Right ventricle myocardium inferior (tissue), 1 donor: Measurements from ENCODE around the gene PPT2. TPM values are rescaled to one million over a fixed set of nuclear protein-coding genes. Genes with fewer than 3 reads are reported as not detected.
A peak's percentile ranks its signal among the peaks of the same experiment; 100 is the strongest.
"Not testable (repeated sequence)": the region's sequence is repeated elsewhere in the genome, so short reads cannot be mapped to it uniquely, and the experiment has no call there.

Experiments
- ATAC-seq: fragments of 200-7000 bp; cut with Tn5 transposase; one replicate; pipeline ENCODE4 v1.9.1; 2020; ENCODE audit warnings: mild to moderate bottlenecking, moderate library complexity
- DNase-seq: peaks from one replicate; pipeline ENCODE4 v3.0.0; 2021; ENCODE audit errors: missing footprints
- intact Hi-C: fragments of 100-400 bp; cut with DNase I; formaldehyde crosslinking; loops from one replicate; pipeline ENCODE4 v1.11.0; 2022
- total RNA-seq: library from RNA; stranded (reverse); fragmentation: NEBNext Ultra II Directional; extraction: Animal tissue kit (Norgen Biotek cat#: 25700); gene quantifications from one replicate; pipeline ENCODE4 v1.2.1, GENCODE V29; 2021
- donor health status: DM: no; HTN: yes; CAD: no; lungs with severe emphysema.

The PPT2 gene
- total RNA-seq, 1 donor from 2014 or later: 22.8 TPM

- peak; percentile 92 for DNase-seq
- ATAC-seq: peak; percentile 73
- intact Hi-C loops: loop anchor here (1.0 to 10.0 kb wide), 2 partner anchors 35 to 126 kb away; partner anchors contain the start of gene PPT2
Measured at GRCh38 chr6:32118782-32119628, 34.9 kb upstream of the PPT2 start.

- DNase-seq (no peak), ATAC-seq (no peak)
- intact Hi-C loops: no loop called here
Measured at GRCh38 chr6:32120573-32121059, 33.3 kb upstream of the PPT2 start.

GRCh38 chr6:32123681-32124080 lies 30.3 kb upstream of the PPT2 start:
- ATAC-seq (no peak), DNase-seq (no peak)
- intact Hi-C loops: no loop called here

GRCh38 chr6:32126880-32127279 lies 27.1 kb upstream of the PPT2 start:
- no peak for DNase-seq
- no peak for ATAC-seq
- intact Hi-C loops: no loop called here

GRCh38 chr6:32127409-32127716 lies 26.6 kb upstream of the PPT2 start:
- no peak for DNase-seq
- ATAC-seq: no peak
- intact Hi-C loops: no loop called here

GRCh38 chr6:32127717-32128592 lies 26.0 kb upstream of the PPT2 start, which contains the start of gene ATF6B:
TSS of gene ATF6B (minus strand) at chr6:32128246. CDS start at chr6:32128207, 39 bp downstream.
- DNase-seq: peak; percentile 98
- peak; percentile 96 for ATAC-seq
- intact Hi-C loops: loop anchor here (2.0 kb wide), 1 partner anchor 49 kb away; the partner anchor contains the start of gene AGPAT1

- no peak for ATAC-seq
- DNase-seq: no peak
- intact Hi-C loops: loop anchor here (2.0 kb wide), 1 partner anchor 48 kb away; the partner anchor contains the start of gene AGPAT1
Measured at GRCh38 chr6:32128751-32129296, 25.1 kb upstream of the PPT2 start.

GRCh38 chr6:32129297-32130088 lies 24.4 kb upstream of the PPT2 start:
- peak; percentile 47 for ATAC-seq
- intact Hi-C loops: loop anchor here (1.0 to 5.0 kb wide), 3 partner anchors 25 to 68 kb away; partner anchors contain the start of genes AGPAT1 and PPT2
- no peak for DNase-seq

- DNase-seq: no peak
- ATAC-seq: no peak
- intact Hi-C loops: loop anchor here (5.0 kb wide), 1 partner anchor 66 kb away; no protein-coding TSS in a partner anchor
Measured at GRCh38 chr6:32131439-32131948, 22.4 kb upstream of the PPT2 start.

GRCh38 chr6:32132110-32132509 lies 21.8 kb upstream of the PPT2 start:
- ATAC-seq: no peak
- DNase-seq: no peak
- intact Hi-C loops: loop anchor here (5.0 kb wide), 1 partner anchor 65 kb away; no protein-coding TSS in a partner anchor

- intact Hi-C loops: loop anchor here (5.0 kb wide), 1 partner anchor 64 kb away; no protein-coding TSS in a partner anchor
- DNase-seq (no peak), ATAC-seq (no peak)
Measured at GRCh38 chr6:32133786-32134185, 20.2 kb upstream of the PPT2 start.

- intact Hi-C loops: no loop called here
- ATAC-seq (no peak), DNase-seq (no peak)
Measured at GRCh38 chr6:32137454-32137853, 16.5 kb upstream of the PPT2 start.

- DNase-seq: no peak
- intact Hi-C loops: no loop called here
- ATAC-seq: no peak
Measured at GRCh38 chr6:32139590-32139989, 14.4 kb upstream of the PPT2 start.

- DNase-seq: no peak
- intact Hi-C loops: no loop called here
- ATAC-seq: no peak
Measured at GRCh38 chr6:32140420-32141046, 13.4 kb upstream of the PPT2 start.

- intact Hi-C loops, ATAC-seq, DNase-seq: not testable (repeated sequence)
Measured at GRCh38 chr6:32144238-32144637, 9.7 kb upstream of the PPT2 start.

- intact Hi-C loops: no loop called here
- DNase-seq: no peak
- no peak for ATAC-seq
Measured at GRCh38 chr6:32146287-32146686, 7.7 kb upstream of the PPT2 start.

GRCh38 chr6:32146687-32147086 lies 7.3 kb upstream of the PPT2 start:
- ATAC-seq (no peak), DNase-seq (no peak)
- intact Hi-C loops: no loop called here
